HG02981 (cell line): Measurements from ENCODE around the gene DOCK9.

ENCODE experiments used
- ATAC-seq: cut with Tn5 transposase; IDR thresholded peaks from one replicate; pipeline ENCODE4 v1.9.1; 2021; ENCODE audit warnings: mild to moderate bottlenecking, moderate library complexity; ENCODE audit not compliant: unreplicated experiment

DOCK9 gene

DNA sequence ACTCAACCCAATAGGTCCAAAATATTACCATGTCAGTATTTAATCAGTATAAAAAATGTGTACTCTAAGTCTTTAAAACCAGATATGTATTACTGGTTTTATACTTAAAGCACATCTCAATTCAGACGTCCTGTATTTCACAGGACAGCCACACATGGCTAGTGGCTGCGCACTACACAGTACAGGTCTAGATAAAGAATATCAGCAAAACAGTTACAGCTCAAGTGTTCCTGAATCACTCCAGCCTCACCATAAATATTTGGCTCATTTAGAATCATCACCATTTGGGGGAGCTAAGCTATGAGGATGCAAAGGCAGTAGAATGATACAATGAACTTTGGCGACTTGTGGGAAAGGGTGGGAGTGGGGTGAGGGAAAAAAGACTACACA lies 89.0 kb downstream of the DOCK9 start:
- ATAC-seq: no peak

DNA sequence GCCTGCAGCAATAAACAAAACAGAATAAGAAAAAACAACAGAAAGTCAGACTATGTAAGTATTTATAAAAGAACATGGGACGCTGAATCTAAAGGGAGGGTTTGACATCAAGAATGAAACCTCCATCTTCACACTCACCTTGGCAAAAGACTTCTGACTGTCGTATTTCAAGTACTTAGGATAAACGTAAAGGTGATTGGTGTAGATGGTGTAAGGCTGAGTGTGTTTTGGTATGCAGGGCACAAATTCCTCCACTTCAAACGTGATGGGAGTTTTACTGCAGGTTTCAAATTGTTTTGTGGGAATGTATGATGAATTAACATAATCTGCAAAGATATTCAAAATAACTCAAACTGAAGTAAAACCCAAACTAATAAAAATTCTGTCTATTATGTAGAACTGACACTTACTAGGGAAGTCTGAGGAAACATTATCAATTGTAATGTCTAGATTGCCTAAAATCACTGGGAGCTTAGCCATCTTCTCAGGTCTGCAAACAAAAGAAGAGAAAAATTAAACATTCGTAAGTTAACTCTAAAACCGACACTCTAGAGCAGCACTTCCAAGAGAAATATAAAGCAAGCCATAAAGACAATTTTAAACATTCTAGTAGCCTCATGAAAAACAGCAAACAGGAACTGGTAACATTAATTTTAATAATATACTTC lies 89.5 kb downstream of the DOCK9 start:
- no peak for ATAC-seq

DNA sequence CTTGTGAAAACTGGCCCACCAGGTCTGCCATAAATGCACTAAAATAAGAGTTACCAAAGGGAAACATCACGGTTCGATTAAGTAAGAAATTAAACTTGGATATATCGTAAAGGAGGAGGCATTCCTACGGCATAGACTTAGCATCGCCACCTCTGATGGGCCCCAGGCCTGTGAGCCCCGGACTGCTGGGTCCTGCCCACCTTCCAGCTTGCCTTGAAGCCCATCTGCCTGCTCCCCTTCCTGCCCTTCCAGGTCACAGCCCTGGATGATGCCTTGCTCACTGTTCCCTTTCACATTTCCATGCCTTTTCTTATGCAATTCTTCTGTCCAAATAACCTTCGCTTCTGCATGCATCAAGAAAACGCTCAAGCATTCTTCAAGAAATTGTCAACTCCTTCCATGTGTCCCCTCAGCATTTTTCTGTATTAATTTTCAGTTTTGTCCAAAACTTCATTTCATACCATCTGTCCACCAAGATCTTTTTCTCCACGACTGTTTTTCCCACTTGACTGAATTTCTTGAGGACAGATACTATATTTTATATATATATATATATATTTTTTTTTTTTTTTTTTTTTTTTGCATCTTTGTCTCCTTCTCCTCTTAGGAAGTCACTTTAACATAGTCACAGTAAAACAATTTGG lies 91.2 kb downstream of the DOCK9 start:
- no peak for ATAC-seq

DNA sequence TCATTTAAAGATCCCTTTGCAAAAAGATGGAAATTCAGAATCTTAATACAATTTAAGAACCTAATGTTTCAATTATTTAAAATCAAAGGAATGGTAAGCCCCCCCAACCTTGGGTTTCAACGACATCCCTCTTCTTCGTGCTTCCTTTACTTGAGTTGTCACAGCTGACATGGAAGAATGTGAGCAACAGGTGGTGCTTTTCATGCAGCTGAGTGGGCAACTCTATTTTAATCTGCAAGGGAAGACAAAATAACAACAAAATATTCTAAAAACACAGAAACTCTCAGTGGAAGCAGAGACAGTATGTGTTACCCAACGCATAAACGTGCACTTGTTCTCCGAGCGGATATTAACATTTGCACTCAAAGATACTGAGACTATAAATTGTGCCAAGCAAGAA lies 92.3 kb downstream of the DOCK9 start:
- ATAC-seq: no peak

DNA sequence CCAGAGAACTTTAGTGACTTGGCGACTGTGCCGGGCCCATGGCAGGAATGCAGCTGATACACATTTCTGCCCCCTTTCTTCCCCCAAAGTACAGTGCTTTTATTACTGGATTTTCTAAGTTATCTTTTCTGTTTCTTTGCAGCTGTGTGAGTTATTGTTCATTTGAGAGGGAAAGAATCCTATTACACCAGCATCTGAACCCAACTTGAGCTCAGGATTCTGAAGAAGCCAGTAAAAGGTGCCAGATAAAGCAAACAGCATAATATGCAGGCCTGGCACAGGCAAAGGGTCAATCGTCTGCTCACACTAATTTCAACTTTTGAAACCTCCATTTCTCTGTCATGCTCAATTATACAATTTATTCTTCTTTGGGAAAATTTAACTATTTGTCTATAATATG lies 93.9 kb downstream of the DOCK9 start:
- ATAC-seq: no peak

DNA sequence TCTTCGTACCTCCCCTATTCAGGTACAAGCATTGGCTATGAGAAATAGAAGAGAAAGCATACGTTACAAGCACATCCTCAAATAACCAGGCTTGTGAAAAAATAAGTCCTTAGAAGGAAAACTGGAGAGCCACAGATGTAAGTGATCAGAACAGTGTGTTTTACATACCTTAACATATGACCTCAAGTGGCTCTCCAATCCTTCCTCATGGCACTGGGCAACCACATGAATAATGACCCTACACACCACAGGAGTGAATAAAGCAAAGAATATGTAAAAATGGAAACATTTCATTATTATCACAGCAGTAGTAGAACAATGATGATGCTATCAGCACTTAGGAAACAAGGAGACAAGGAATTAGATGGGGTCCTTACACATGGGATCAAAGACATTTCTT lies 96.5 kb downstream of the DOCK9 start:
- ATAC-seq: no peak

DNA sequence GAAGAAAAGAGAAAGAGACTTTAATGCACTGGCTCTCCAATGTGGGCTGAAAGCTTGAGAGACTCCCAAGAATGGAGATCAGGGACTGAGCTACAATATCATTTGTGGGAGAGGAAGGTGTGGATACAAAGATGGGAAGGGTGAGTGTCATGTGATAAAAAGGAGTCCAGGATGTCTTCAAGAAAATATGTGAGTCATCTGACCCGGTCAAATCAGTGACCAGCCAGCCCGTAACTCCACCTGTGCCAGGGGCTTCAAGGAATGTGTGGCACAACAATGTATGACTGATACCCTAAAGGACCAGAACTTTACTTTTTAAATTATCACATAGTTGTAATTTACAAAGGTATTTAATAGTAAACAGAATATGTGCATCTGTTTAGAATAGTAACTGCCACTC lies 97.2 kb downstream of the DOCK9 start:
- ATAC-seq: no peak

DNA sequence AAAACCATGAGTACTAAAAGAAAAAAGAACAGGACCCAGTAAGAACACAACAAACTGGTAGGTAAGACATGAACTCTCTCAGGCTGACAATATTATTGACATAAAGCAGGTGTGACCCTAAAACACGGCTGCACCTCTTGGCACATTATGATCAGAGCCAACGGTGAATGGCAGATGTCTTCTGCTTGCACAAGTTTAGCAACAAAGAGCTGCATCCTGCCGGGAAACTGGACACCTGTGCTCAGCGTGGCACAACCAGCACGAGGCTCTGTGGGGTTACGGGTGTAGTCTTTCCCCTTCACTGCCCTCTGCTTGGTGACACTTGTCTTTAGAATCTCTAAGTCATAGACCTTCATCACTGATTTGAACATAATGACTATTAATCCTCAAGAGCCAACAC lies 97.9 kb downstream of the DOCK9 start:
- no peak for ATAC-seq

DNA sequence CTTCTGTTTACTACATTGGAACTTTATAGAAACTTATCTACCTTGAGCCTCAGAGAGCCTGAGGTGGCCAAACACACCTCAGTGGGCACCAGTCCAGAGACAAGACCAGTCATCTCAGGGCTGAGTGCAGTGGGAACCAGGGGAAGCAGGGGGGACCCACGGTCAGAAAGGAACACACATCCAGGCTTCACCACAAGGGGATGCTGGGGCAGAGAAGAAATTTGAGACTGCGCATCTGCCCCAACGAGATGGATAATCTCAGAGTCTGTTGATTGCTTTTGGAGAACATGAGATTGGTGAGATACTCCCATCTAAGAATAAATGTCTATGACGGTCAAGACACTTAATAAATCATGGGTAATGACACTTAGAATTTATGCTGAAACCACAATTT lies 98.7 kb downstream of the DOCK9 start:
- ATAC-seq: no peak

DNA sequence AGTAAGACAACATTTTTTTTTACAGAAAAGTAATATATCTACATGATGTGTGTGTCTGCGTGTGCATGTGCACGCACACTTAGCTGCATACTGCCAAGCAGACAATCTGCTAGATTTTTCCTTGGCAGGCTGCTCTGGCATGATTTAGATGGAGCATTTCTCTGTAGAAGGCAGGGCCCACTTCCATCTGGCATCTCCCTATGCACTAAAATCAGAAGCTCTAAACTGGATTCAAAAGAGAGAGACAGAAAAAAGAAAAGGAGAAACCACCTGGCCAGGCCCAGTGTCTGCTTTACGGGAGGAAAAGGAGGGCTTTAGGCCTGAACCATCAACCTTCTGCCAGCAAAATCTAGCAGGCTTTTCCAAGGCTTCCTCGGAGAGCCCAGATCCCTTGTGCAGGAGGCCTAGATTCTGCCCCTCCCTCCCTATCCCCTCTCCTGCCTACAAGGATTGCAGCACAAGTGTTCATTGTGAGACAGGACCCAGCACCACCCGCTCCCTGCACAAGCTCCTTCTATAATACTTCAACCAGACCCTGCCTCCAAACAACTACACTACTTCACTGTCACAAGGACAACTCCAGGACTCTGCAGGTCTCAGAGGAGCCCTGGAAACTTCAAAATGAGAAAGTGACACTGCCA lies 99.3 kb downstream of the DOCK9 start:
- no peak for ATAC-seq

DNA sequence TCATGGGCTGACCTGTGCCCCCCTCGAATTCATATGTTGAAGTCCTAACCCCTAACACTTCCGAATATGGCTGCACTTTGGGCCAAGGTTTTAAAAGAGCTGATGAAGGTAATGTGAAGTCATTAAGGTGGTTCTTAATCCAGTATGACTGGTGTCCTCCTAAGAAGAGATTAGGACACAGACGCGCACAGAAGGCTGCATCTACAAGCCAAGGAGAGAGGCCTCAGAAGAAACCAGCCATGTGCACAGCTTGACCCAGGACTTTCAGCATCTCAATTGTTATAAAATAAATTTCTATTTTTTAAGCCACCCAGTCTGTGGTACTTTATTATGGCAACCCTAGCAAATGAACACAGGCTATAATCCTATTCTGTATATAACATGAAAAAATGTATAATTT lies 99.9 kb downstream of the DOCK9 start:
- ATAC-seq: no peak

DNA sequence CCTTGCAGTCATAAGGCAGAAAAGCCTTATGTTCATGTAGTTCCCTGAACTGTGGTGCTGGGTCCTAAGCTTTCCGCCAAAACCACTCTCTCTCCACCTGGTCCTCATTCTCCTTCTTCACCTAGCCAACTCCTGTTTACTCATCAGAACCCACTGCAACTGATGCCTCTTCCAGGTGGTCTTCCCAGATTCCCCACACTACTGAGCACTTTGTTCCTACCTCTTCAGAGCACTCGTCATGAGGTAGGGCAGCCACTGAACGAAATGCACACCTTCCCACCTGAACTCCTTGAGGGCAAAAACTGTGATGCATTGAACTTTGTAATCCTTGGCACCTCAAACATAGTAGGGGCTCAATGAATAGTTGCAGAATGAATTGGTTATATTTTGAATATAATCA lies 100.4 kb downstream of the DOCK9 start:
- ATAC-seq: no peak

DNA sequence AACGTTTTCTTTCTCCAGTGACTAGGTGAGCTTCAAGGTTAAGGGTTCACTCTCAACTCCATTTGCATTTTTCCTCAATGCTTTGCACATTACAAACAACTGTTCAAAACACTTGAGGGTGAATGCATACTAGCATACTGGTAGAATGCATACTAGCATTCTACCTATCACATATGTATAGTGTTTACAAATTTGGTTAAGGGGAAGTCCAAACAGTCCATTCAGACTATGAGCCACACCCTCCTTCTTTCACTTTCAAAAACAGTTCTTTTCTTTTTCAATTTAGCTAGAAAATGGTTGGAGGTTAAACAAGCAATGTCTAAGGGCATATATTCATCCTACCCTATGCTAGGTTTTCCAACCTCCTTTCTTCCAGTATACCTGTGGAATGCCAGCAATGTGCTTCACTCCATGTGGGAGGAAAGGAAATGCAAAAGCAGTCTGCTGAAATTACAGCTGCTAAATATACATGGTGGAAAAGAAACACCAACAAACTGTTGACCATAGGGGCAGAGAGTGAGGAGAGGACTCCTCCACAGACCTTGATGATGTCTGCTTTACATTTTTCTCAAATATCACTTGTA lies 102.6 kb downstream of the DOCK9 start:
- ATAC-seq: peak; percentile 84

DNA sequence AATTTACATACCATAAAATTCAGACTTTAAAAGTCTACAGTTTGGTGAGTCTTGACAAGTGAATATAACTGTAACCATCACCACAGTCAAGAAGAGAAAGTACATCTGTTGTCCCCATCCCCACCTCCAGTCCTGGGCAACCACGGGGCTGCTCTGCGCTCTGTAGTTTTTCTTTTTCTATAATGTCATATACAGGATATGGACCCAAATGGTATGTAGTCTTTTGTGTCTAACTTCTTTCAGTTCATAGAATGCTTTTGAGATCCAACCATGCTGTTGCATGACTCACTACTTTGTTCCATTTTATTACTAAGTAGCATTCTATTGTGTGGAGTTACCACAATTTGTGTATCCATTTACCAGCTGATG lies 103.9 kb downstream of the DOCK9 start:
- ATAC-seq: no peak

DNA sequence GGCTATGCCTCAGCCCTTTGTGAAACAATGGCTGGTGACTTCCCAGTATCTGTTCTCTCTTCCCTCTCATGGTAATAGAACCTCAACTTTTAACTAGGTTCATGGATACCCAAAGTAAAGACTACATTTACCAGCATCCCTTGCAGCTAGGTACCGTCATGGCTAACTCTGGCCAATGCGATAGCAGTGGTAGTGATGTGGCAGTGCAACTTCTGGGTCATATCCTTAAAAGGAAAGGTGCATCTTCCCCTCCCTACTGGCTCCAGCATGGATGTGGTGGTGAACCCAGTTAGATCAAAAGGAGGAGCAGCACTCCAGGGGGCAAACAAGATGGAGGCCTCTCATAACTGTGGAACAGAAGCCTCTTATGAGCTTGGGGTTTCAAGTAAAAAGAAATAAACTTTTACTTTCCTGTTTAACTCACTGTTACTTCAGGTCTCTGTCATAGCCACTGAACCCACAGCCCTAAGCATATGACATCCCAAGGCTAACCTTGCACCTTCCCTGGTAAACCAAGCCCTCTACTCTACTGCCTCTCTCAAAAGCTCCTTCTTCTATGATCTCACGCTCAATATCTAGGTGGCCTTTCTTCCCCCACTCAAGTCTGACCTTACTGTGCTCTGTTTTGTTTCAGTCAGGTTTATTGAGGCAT lies 104.4 kb downstream of the DOCK9 start:
- ATAC-seq: no peak

DNA sequence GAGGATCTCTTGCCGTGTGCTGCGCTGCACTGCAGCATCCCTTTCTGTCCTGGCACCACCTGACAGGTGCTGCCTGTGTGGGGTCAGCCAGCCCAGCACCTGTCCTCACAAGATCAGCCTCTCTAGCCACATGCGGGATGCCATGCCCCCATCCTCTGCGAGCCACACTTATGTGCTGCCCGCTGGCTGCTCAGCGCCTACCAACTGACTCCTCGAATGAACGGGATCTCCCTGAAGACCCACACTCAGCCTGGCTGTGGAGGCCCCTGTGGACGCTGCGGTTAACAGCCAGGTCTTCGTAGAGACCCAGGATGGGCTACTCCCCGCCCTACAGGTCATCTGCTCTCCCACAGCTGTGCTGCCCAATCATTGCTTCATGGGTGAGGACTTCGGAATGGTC lies 106.1 kb downstream of the DOCK9 start:
- no peak for ATAC-seq

DNA sequence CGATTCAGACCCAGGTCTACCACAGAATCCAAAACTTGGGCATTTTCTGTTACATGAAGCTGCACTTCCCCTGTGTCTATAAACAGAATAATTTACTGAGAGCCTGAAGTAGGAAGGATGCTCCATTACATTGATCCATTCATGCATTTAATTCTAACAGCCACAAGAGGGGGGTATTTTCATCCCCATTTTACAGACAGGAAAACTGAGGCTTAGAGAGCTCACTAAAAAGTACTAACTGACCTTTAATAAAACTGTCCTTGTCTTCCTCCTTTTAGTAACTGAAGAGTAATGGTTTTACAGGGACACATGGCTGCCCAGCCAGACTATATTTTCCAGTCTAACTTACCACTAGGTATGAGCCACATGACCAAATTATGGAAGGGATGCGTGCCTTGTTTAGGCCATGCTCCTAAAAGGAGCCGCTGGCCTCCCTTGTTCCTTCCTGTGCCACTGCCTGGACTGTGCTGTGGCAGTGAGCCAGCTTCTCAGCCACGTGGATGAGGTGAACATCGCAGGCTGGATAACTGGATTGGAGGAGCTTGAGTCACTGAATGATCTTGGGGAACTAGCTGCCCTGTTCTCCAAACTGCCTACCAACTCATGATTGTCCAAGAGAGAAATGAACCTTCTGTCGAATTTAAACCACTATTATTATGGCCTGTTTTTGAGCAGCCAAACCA lies 108.3 kb downstream of the DOCK9 start:
- ATAC-seq: no peak

DNA sequence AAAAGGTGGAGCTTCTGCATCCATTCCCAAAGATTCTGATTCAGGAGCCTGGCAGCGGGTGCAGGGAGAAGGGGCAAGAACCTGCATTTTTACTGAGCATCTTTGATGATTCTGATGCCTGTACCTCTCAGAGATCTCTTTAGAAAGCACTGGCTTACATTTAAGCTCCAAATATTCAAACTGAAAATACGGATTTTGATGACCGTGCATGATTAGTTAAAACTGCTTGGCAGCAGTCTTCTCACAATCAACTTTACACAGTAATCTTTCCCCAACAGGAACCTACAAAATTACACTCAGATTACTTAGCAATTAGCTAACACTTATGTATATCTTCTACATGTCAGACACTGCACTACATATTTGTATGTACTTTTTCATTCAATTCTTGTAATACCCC lies 108.9 kb downstream of the DOCK9 start:
- ATAC-seq: no peak

DNA sequence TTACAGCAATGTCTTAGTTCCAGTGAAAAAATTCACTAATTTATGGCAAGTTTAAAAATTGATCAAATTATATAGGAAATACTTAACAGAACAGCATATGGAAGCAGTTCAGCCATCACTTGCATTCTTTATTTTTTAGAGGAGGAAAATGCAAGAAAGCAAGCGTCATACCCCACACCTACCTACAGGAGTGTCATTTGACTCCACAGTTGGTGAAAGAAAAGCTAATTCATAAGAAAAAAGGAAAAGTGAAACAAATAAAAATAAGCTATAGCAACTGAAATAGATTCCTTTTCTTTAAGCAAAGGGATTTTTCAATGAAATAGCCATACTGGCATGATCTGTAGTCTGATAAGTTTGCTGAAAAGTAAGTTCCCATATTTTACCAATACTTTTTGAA lies 111.0 kb downstream of the DOCK9 start:
- no peak for ATAC-seq

DNA sequence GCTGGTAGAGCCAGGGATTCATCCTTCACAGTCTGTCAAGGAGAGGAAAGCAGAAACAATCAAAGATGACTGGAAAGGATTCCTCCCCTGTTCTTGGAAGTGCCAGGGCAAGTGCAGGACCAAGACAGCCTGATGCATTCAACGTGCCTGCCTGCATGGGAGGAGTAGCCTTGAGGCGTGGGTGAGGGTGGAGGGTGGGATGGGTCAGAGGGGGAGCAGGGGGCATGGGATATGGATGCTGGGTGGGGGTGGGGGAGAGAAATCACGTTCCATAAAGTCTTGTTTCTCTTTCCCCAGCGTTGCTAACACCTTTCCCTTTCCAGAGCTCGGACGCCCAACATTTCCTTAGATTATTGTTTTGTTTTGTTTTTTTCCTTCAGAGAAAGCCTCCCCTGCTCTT lies 117.4 kb downstream of the DOCK9 start:
- no peak for ATAC-seq

DNA sequence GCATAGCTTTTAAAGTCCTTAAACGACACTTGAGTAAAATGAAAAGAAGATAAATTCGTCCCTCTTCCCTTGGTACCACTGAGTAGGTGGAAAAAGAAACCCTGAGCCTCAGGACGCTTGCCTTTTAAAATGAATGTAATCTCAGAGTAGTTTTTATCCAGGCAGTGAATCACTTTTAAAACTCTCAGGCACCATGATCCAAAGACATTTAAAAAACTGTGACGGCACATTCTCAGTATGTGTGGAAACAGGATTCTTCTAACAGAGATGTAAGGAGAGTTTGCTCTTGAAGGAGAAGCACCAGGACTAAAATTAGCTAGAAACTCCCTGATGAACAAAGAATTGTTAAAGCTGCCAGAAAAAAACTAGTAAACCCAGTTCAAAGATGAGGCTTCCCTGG lies 119.7 kb downstream of the DOCK9 start:
- no peak for ATAC-seq
